Measurements from ENCODE around the gene NEURL4. TPM values are rescaled to one million over a fixed set of nuclear protein-coding genes. Genes with fewer than 3 reads are reported as not detected.
"Not testable (repeated sequence)": the region's sequence is repeated elsewhere in the genome, so short reads cannot be mapped to it uniquely, and the experiment has no call there.

The NEURL4 gene
- total RNA-seq, 4 donors from 2014 or later = 23.3 to 69.0 (median 53.9) TPM

DNA sequence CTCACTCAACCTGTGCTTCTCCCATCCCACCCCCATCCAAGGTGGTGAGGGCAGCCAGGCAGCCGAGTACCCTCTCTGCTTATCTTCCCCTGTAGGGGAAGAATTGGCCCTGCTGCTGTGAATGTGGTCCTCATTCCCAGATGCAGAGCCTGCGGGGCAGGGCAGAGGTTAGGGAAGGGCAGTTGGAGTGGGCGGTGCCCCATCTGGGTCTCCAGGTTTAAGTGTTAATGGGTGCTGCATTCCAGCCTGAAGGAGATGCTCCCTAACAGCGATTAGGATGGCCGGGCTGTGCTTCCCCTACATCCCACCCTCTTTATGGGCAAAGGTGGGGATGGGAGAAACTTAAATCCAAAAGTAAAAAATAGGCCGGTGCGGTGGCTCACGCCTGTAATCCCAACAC is 37.9 kb upstream of the NEURL4 start:
- Histone ChIP-seq H3K27me3 (no peaks in the 10 kb centered on the region), H3K4me3 (no peak overlapping the region), H3K27ac (no peak overlapping the region), H3K4me1 (no peaks in the 10 kb centered on the region), H3K36me3 (no peaks in the 10 kb centered on the region), H3K9me3 (no peaks in the 10 kb centered on the region)
- TF ChIP-seq POLR2A (IDR thresholded peaks at IDR 0.05) = no peak
- TF ChIP-seq, protein P1, sequence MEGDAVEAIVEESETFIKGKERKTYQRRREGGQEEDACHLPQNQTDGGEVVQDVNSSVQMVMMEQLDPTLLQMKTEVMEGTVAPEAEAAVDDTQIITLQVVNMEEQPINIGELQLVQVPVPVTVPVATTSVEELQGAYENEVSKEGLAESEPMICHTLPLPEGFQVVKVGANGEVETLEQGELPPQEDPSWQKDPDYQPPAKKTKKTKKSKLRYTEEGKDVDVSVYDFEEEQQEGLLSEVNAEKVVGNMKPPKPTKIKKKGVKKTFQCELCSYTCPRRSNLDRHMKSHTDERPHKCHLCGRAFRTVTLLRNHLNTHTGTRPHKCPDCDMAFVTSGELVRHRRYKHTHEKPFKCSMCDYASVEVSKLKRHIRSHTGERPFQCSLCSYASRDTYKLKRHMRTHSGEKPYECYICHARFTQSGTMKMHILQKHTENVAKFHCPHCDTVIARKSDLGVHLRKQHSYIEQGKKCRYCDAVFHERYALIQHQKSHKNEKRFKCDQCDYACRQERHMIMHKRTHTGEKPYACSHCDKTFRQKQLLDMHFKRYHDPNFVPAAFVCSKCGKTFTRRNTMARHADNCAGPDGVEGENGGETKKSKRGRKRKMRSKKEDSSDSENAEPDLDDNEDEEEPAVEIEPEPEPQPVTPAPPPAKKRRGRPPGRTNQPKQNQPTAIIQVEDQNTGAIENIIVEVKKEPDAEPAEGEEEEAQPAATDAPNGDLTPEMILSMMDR (IDR thresholded peaks at IDR 0.05) = no peak
- DNase-seq = no peak

DNA sequence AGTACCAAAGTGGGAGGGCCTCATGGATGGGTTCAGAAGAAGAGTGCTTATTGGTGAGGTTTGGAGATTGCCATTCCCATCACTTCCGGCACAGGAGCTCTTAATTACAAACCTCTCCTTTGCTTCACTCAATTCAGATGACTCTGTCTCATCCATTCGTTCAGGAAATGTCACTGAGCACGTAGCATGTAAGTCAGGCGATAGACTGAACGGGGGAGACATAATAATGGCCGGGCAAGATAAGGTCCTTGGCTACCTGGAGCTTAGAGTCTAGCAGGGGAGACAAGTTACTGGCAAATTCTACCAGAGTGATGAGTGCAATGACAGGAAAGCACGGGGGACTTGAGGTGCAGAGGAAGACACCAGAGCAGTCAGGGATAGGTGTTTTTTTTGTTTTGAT is 36.8 kb upstream of the NEURL4 start:
- not testable (repeated sequence) for DNase-seq, H3K9me3 ChIP-seq, H3K27ac ChIP-seq, H3K36me3 ChIP-seq, H3K4me1 ChIP-seq, H3K4me3 ChIP-seq, H3K27me3 ChIP-seq

DNA sequence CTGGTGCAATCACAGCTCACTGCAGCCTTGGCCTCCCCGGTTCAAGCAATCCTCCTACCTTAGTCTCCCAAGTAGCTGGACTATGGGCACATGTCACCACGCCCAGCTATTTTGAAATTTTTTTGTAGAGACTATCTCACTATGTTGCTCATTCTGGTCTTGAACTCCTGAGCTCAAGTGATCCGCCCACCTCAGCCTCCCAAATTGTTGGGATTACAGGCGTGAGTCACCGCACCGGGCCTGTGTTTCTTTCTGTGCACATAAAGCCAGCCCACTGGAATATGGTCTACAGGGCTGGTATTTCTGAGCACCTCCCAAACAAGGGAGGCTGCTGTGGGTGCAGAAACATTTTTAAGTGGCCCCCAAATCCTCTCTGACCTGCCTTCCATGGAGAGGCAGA is 34.2 kb upstream of the NEURL4 start:
- no peak for DNase-seq
- H3K36me3 ChIP-seq = no peaks in the 10 kb centered on the region
- no peaks in the 10 kb centered on the region for H3K9me3 ChIP-seq
- H3K27ac ChIP-seq = no peak overlapping the region
- no peaks in the 10 kb centered on the region for H3K4me1 ChIP-seq
- H3K27me3 ChIP-seq = no peaks in the 10 kb centered on the region
- no peak overlapping the region for H3K4me3 ChIP-seq
- TF ChIP-seq, protein P1 (IDR thresholded peaks at IDR 0.05) = no peak
- no peak for TF ChIP-seq POLR2A (IDR thresholded peaks at IDR 0.05)

DNA sequence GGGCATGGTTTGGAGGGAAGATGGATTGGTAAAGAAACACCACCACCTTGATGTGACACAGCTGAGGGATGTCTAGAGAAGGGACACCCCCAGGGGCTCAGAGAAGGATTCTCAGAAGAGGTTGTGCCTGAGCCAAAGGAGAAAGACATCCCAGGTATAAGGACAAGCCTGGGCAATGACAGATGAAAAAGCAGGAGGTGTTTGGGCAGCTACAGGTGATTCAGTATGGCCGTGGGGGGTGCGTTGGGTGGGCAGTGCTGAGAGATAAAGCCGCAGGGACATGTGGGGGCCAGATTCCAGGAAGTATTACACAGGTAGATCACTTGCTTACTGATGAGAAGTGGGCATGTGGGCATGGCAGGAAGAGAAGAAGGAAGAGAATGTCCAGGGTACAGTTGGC is 32.8 kb upstream of the NEURL4 start:
- no peaks in the 10 kb centered on the region for H3K4me1 ChIP-seq
- H3K27me3 ChIP-seq = no peaks in the 10 kb centered on the region
- no peak overlapping the region for H3K27ac ChIP-seq
- no peak for DNase-seq
- H3K36me3 ChIP-seq = no peaks in the 10 kb centered on the region
- TF ChIP-seq, protein P1 (IDR thresholded peaks at IDR 0.05) = no peak
- TF ChIP-seq POLR2A (IDR thresholded peaks at IDR 0.05) = no peak
- H3K4me3 ChIP-seq = no peak overlapping the region
- no peaks in the 10 kb centered on the region for H3K9me3 ChIP-seq

DNA sequence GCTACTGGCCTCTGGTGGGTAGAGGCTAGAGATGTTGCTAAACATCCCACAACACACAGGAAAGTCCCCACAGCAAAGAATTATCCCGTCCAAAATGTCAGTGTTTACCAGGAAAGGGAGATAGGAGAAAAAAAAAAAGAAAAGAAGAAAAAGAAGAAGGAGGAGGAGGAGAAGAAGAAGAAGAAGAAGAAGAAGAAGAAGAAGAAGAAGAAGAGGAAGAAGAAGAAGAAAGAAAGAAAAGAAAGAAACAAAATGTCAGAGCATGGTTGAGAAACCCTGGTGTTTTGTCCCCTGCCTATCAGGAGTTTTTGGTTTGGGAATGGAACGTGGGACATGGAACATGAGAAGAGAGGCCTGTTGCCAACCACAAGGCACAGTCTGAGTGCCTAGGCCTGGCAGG is 28.2 kb upstream of the NEURL4 start:
- no peak overlapping the region for H3K4me3 ChIP-seq
- TF ChIP-seq, protein P1 (IDR thresholded peaks at IDR 0.05) = no peak
- no peak for TF ChIP-seq POLR2A (IDR thresholded peaks at IDR 0.05)
- peaks cover 0 to 38% (median 8%) of the 10 kb centered on the region in 4 donors for H3K4me1 ChIP-seq
- H3K36me3 ChIP-seq = no peaks in the 10 kb centered on the region
- H3K27me3 ChIP-seq = no peaks in the 10 kb centered on the region
- no peaks in the 10 kb centered on the region for H3K9me3 ChIP-seq
- no peak for DNase-seq
- H3K27ac ChIP-seq = peak overlapping the region in 1 of 4 donors; percentile 16

DNA sequence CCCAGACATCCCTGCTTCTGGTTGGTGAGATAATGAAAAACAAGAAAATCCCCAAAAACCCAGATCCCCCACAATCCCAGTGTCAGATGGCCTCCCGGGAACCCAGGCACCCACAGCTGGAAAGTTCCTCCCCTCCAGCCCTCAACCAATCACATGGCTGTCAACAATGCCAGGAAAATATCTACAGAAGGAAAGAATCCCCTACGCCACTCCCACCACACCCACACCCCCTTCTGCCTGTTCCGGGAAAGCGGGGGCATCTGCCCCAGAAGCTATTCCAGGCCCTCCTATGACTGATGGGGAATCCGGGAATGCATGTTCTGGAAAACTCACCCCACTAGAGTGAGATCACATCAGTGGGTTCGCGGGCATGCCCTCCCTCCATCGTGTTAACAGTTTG is 27.6 kb upstream of the NEURL4 start:
- TF ChIP-seq POLR2A (IDR thresholded peaks at IDR 0.05) = no peak
- TF ChIP-seq, protein P1 (IDR thresholded peaks at IDR 0.05) = no peak
- DNase-seq = no peak
- Histone ChIP-seq H3K9me3 (no peaks in the 10 kb centered on the region), H3K4me1 (peaks cover 0 to 38% (median 8%) of the 10 kb centered on the region in 4 donors), H3K27ac (peak overlapping the region; percentile 9 to 46 (median 30)), H3K4me3 (no peak overlapping the region), H3K36me3 (no peaks in the 10 kb centered on the region), H3K27me3 (no peaks in the 10 kb centered on the region)

Measured in Peyer's patch (tissue), 4 donors.